GM21390 (cell line): ENCODE measurements around the gene MAP2K7.

Experiments
- ATAC-seq: cut with Tn5 transposase; IDR thresholded peaks from one replicate; pipeline ENCODE4 v1.9.1; 2021; ENCODE audit not compliant: unreplicated experiment

MAP2K7 gene

GRCh38 chr19:7866399-7867091, 37.1 kb upstream of the MAP2K7 start:
- no peak for ATAC-seq

GRCh38 chr19:7867092-7867844, 36.4 kb upstream of the MAP2K7 start:
- no peak for ATAC-seq

- ATAC-seq = no peak
Measured at GRCh38 chr19:7868326-7868670, 35.4 kb upstream of the MAP2K7 start.

GRCh38 chr19:7868671-7869452, 34.8 kb upstream of the MAP2K7 start:
- ATAC-seq = peak; percentile 60

GRCh38 chr19:7869453-7869909, 34.2 kb upstream of the MAP2K7 start:
- peak; percentile 47 for ATAC-seq

- no peak for ATAC-seq
Measured at GRCh38 chr19:7869910-7870511, 33.7 kb upstream of the MAP2K7 start.

GRCh38 chr19:7870571-7871436, 32.9 kb upstream of the MAP2K7 start:
- no peak for ATAC-seq

- no peak for ATAC-seq
Measured at GRCh38 chr19:7871437-7872305, 32.0 kb upstream of the MAP2K7 start.

- no peak for ATAC-seq
Measured at GRCh38 chr19:7872306-7873204, 31.1 kb upstream of the MAP2K7 start.

- no peak for ATAC-seq
Measured at GRCh38 chr19:7873304-7874075, 30.2 kb upstream of the MAP2K7 start.

GRCh38 chr19:7874076-7874896, 29.4 kb upstream of the MAP2K7 start, which contains the start of gene PRR36:
PRR36 (minus strand) TSS chr19:7874390; CDS start chr19:7873689, 701 bp downstream.
- ATAC-seq = no peak

- ATAC-seq = no peak
Measured at GRCh38 chr19:7874897-7875273, 28.8 kb upstream of the MAP2K7 start.

- ATAC-seq = no peak
Measured at GRCh38 chr19:7877249-7877836, 26.3 kb upstream of the MAP2K7 start.

GRCh38 chr19:7879111-7879807, 24.4 kb upstream of the MAP2K7 start:
- ATAC-seq = no peak

- ATAC-seq = no peak
Measured at GRCh38 chr19:7879836-7880235, 23.8 kb upstream of the MAP2K7 start.

- ATAC-seq = no peak
Measured at GRCh38 chr19:7881910-7882309, 21.8 kb upstream of the MAP2K7 start.
